GM18909 (cell line): ENCODE measurements around the gene DKC1.

ENCODE experiments used
- ATAC-seq: cut with Tn5 transposase; IDR thresholded peaks from one replicate; pipeline ENCODE4 v1.9.1; 2021; ENCODE audit warnings: mild to moderate bottlenecking; ENCODE audit not compliant: unreplicated experiment, poor library complexity

The DKC1 gene

DNA sequence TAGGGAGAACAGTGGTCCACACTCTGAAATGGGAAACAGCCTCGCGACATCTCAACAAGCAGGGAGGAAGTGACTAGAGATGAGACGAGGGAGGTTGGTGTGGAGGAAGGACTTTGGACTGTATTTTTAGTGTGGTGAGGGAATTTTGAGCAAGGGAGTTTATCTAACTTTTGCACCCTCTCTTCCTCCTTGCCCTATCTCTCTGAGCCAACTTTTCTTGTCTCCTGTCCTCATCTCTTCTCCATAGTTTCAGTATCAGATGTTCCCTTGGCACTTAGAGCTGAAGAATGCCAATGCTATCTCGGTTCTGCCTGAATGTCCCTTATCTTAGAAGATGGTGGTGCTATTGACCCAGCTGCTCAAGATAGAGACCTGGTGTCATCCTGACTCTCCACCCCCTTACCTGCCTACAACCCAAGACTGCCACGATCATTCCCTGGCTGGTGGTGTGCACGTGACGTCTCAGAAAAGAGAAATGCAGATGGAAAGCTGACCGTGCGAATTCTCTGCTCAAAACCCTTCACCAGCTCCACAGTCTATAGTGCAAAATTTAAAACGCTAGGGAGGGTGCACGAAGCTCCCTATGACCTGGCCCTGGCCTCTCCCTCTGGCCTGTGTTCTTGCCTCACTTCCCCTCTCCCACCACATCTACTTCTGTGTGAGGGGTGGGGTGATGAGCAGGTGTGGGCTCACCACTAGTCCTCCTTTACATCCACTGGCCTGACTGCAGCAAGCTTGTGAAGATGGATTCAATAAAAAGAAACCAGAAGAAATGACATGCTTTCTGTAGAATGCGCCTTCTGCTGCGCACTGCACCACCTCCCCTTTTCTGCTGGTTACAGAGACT lies 21.7 kb downstream of the DKC1 start:
- ATAC-seq: no peak

DNA sequence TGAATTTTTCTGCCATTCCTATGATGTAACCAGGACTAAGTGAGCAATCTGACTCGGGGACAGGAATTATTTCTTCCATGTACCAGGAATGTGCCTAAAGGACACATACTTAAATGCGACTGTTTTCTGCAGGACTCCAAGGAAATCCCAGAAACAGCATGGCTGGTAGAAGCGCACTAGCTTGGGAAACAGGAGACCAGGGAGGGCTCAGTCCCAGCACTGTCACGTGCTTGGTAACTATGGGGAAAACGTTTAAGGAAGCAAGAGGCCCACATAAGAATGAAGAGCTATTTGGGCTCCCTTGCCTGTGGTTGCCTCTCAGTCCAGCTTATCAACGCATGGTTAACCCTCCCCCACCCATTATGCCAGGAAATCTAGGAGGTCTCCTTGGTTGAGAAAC lies 23.1 kb downstream of the DKC1 start:
- no peak for ATAC-seq

DNA sequence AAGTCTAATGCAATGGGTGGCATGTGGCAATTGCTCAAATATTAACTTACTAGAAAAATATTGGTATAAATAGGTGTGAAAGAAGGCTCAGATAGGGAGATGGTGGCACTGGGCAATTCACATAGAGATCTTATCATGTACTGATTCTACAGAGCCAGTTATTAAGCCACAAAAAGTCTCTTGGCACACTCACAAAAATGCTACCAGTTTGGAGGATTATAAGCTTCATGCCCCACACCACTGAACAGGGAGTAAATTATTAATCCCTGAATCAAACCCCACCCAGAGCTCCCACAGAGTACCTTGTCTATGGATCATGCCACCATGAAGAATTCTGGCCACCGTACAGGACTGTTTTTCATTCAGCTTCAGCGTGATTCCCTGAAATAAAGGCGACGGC lies 28.8 kb downstream of the DKC1 start:
- ATAC-seq: no peak

GRCh38 chrX:154791939-154792338 lies 29.3 kb downstream of the DKC1 start:
- no peak for ATAC-seq

GRCh38 chrX:154793084-154793795 lies 30.6 kb downstream of the DKC1 start:
- no peak for ATAC-seq

DNA sequence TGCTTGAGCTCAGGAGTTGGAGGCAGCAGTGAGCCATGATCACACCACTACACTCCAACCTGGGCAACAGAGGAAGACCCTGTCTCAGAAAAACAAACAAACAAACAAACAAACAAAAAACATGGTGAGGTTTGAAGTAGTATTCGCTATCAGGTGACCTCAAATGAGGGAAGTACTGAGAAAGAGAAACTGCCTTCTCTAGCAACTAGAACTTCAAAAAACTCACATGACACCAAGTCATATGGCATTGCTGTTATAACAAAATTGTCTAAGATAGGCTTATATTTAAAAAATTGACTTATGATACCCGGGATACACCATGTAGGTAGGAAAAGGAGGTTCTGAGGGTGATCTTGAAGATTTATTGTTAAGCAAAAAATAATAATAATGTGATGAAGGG lies 32.4 kb downstream of the DKC1 start:
- ATAC-seq: no peak

GRCh38 chrX:154797006-154797405 lies 34.3 kb downstream of the DKC1 start:
- no peak for ATAC-seq

DNA sequence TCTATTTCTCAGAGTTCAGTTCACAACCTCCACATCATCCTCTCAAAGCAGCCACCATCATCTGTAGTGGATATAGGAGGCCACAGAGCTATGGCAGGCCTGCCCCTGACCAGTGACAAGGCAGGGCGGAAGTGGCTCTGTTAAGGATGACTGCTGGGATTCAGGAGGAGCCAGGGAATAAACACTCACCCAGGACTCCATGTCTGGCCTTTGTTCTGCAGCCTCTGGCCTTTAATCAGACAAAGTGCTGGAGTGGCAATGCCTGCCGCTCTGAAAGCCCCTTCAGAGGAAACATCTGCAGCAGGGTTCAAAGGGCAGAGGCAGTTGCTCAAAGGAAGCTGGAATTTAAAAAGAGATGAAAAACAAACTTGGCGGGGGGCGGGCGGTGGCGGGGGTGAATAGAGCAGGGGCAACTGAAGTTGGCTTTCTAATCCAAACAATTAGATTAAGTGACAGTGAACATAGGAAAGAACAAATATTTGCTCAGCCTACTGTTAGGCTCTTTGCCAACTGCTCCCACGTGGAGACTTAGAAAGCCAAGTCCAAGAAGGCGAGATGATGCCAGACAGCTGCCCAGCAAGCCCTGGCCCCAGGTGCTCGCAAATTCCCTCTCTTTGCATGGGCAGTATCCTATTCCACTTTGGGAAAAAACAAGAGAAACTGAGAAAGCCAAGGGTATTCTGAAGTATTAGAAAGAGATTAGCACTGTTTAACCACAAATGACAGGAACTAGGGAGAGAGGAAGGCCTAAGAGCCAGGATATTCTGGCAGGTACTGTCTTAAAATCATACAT lies 37.1 kb downstream of the DKC1 start:
- ATAC-seq: no peak

DNA sequence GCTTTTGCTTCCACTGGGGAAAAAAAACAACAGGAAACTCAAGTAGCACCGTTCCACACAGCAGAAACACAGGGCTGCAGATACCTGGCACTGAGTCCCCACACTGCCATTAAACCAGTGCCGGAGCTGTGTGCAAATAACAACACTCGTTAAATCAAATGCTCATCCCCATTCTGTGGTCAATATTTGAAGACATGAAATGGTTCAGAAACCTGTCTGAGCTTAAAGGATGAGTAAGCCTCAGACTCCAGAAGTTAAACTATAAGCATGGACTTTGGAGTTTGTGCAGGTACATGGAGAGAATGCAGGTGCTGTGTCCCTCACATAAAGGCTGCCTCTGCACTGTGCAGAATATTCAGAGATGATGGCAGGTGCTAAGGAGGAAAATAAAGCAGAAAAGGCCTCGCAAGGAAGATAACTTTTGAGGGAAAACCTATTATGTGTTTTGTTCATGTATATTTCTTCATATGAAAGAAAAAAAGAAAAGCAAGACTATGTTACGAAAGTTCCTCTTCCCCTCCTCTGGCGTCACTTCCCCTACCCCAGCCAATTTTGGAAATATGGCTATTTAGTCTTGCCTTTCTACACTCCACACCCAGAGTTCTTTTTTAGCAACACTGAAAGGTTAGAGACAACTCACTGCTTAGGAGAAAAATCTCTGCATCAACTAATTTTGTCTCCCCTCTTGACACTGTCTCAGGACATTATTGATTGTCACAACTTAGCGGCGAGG lies 38.0 kb downstream of the DKC1 start:
- no peak for ATAC-seq

GRCh38 chrX:154802947-154803346 lies 40.3 kb downstream of the DKC1 start:
- no peak for ATAC-seq

- ATAC-seq: peak; percentile 11
Measured at GRCh38 chrX:154804261-154804956, 41.7 kb downstream of the DKC1 start.

- ATAC-seq: peak; percentile 89
Measured at GRCh38 chrX:154804957-154805695, 42.5 kb downstream of the DKC1 start, which contains the start of gene MPP1. Gene MPP1 (minus strand): TSS chrX:154805485. CDS start chrX:154805373, 112 bp downstream.

GRCh38 chrX:154805696-154806091 lies 43.0 kb downstream of the DKC1 start:
- ATAC-seq: no peak

DNA sequence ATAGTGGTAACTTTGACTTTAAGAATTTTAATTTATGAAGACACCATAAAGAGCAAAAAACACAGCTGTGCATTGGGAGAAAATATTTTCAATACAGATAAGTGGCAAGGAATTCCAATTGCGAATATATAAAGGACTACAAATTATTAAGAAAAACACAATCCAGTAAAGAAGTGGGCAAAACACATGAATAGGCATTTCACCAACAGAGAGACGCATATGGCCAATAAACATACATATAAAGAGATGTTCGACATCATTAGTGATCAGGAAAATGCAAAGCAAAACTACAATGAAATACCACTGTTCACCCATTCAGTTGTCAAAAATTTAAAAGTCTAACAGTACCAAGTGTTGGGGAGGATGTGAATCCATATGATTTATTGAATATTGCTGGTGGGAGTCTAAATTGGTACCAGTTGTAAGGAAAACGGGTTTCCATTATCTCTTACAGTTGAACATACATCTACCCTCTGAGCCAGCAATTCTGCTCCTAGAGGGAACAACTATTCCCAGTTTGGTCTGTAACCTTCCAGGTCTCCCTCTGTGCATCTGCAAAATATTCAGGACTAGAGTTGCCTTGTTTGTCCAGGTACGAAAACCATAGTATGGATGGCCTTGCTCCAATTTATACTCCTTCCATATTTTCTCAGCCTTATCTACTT lies 44.3 kb downstream of the DKC1 start:
- ATAC-seq: no peak

DNA sequence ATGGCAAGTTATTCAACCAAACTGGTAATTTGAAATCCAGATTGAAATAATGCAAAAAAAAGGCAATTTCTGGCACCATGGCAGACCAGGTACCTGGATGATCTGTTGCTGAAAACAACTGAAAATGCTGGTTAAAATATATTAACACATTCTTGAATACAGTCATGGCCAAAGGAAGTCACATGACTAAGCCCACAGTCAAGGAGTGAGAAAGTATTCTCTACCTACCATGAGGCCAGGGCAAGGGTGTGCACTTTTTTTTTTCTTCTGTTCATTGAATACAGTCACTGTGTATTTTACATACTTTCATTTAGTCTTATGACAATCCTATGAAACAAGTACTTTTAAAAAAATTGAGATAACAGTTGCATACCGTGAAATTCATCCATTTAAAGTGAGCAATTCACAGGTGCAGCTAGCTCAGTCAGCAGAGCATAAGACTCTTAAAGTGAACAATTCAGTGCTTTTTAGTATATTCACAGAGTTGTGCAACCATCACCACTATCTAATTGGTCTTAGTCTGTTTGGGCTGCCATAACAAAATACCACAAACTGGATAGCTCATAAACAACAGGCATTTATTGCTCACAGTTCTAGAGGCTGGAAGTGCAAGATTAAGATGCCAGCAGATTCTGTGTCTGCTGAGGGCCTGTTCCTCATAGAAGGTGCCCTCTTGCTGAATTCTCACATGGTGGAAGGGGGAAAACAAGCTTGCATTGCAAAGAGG lies 47.4 kb downstream of the DKC1 start:
- ATAC-seq: no peak

DNA sequence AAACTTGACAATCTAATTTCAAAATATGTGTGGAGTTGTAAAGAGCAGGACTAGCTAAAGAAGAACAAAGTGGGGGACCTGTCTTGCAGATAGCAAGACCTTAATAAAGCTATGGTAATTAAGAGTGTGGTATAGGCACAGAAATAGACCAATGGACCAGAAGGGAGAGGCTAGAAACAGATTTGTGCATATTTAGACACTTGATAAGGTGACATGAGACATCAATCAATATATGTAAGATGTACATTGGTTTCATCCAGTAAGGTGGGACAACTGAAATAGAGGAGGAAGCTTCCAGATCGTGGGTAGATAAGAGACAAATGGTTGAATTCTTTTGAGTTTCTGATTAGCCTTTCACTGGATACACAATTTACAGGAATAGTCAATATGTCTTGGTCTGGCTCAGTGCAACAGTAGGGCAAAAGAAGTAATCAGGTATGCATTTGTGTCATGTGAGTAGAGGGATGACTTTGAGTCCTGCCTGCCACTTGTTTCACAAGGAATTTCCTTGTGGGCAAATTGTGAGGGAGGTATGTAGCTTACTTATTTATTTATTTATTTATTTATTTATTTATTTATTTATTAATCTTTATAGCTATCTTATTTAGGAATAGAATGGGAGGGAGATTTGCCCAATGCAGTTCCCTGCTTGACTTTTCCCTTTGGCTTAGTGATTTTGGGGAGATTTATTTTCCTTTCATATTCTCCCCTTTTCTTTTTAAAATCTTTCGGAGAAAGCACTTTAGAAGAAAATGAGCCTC lies 49.9 kb downstream of the DKC1 start:
- ATAC-seq: no peak

- no peak for ATAC-seq
Measured at GRCh38 chrX:154813801-154814200, 51.1 kb downstream of the DKC1 start.
